Nephron (organoid): Measurements from ENCODE around the gene PSME3.

ENCODE experiments used
- H3K27ac Mint-ChIP-seq, 3 experiments: 2 replicates each; pipeline ENCODE4 v1.8.0; 2020; ENCODE audit warnings: mixed read lengths in 3 of 3, mild to moderate bottlenecking in 2 of 3, moderate library complexity in 1 of 3
- H3K27me3 Mint-ChIP-seq: 2 replicates; pipeline ENCODE4 v1.8.0; 2021; ENCODE audit warnings: low read depth, mild to moderate bottlenecking, moderate library complexity, mixed read lengths
- H3K36me3 Mint-ChIP-seq: 2 replicates; pipeline ENCODE4 v1.8.0; 2020; ENCODE audit warnings: low read depth, mixed read lengths
- H3K4me1 Mint-ChIP-seq: 2 replicates; pipeline ENCODE4 v1.8.0; 2020; ENCODE audit warnings: mixed read lengths
- H3K4me3 Mint-ChIP-seq, 3 experiments: 2 replicates each; pipeline ENCODE4 v1.8.0; 2020; ENCODE audit warnings: mild to moderate bottlenecking in 3 of 3, mixed read lengths in 3 of 3, moderate library complexity in 2 of 3
- H3K9me3 Mint-ChIP-seq: 2 replicates; pipeline ENCODE4 v1.8.0; 2020; ENCODE audit warnings: mixed read lengths
- TF ChIP-seq, protein P1 (sequence below), 3 experiments: fragments of 200-600 bp; sonication (generic); IDR thresholded peaks; one replicate each; pipeline ENCODE4 v1.5.0; 2021; ENCODE audit warnings: antibody characterized with exemption in 3 of 3; ENCODE audit not compliant: unreplicated experiment in 3 of 3

PSME3 gene

DNA sequence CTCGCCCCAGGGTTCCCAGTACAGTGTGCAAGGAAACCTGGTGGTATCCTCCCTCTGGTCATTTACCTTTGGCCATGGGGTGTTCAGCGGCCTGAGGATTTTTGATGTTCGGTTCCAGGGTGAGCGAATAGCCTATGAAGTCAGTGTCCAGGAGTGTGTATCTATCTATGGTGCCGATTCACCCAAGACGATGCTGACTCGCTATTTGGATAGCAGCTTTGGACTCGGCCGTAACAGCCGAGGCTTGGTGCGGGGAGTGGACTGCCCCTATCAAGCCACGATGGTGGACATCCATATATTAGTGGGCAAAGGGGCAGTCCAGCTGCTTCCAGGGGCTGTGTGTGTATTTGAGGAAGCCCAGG lies 12.3 kb downstream of the PSME3 start:
- no peak overlapping the region for H3K27ac Mint-ChIP-seq
- TF ChIP-seq, protein P1, sequence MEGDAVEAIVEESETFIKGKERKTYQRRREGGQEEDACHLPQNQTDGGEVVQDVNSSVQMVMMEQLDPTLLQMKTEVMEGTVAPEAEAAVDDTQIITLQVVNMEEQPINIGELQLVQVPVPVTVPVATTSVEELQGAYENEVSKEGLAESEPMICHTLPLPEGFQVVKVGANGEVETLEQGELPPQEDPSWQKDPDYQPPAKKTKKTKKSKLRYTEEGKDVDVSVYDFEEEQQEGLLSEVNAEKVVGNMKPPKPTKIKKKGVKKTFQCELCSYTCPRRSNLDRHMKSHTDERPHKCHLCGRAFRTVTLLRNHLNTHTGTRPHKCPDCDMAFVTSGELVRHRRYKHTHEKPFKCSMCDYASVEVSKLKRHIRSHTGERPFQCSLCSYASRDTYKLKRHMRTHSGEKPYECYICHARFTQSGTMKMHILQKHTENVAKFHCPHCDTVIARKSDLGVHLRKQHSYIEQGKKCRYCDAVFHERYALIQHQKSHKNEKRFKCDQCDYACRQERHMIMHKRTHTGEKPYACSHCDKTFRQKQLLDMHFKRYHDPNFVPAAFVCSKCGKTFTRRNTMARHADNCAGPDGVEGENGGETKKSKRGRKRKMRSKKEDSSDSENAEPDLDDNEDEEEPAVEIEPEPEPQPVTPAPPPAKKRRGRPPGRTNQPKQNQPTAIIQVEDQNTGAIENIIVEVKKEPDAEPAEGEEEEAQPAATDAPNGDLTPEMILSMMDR (IDR thresholded peaks at IDR 0.05; ENCODE audit: unreplicated experiment in 3 of 3): no peak
- H3K4me1 Mint-ChIP-seq: peaks cover 6% of the 10 kb centered on the region
- no peaks in the 10 kb centered on the region for H3K27me3 Mint-ChIP-seq
- peaks cover 22% of the 10 kb centered on the region for H3K36me3 Mint-ChIP-seq
- no peak overlapping the region for H3K4me3 Mint-ChIP-seq
- no peaks in the 10 kb centered on the region for H3K9me3 Mint-ChIP-seq

DNA sequence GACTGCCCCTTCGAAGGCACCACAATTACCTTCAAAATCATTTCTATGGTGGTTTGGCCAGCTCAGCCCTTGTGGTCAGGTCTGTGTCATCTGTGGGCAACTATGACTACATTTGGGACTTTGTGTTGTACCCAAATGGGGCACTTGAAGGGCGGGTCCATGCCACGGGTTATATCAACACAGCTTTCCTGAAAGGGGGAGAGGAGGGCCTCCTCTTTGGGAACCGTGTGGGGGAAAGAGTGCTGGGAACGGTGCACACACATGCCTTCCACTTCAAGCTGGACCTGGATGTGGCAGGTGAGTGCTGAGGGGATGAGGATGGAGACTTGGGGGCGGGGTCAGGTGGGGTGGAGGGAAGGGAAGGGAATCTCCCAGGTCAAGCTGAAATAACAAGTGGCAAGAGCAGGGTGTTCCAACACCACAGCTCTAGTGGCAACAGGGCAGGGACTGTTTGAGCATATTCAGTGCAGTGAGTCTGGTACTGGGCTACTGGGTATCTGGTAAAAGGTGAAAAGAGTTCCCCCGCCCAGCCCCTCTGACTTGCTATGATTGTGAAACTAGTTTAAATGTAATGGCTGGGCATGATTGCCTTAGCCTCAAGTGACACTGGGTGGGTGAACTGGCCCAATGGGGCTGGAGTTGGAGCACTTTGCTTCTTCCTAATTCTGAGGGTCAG lies 12.9 kb downstream of the PSME3 start:
- Mint-ChIP-seq H3K27me3 (no peaks in the 10 kb centered on the region), H3K36me3 (peaks cover 22% of the 10 kb centered on the region), H3K27ac (no peak overlapping the region), H3K9me3 (no peaks in the 10 kb centered on the region), H3K4me1 (peaks cover 12% of the 10 kb centered on the region), H3K4me3 (no peak overlapping the region)
- TF ChIP-seq, protein P1 (IDR thresholded peaks at IDR 0.05; ENCODE audit: unreplicated experiment in 3 of 3): no peak

DNA sequence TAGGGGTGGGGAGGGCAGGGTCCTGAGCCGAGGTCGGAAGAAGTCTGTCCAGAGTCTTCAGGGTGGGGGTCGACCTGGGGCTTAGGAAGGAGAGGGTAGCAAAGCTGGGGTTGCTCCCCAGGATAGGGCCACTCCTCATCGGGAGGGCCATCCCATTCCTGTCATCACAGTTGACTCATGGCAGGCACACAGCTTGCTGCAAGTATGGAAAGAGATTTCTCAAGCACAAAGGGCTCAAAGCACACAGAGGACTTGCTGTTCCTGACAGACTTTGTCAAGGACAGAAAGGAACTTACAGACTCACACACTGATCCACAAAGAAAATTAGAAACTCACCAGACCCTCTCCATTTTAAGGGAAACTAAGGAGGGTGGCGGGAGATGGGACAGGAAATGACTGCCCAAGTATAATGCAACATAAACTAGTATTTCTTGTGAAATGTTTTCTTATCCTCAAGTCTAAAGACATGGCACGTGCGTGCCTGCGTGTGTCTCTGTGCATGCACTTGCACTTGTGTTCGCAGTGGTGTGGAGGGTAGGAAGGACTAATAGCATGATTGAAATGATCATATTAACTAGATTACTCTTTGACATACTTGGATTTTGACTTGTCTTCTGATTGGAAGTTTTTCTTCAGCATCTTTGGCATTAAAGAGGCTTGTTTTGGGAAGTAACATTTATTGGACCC lies 13.5 kb downstream of the PSME3 start:
- H3K27ac Mint-ChIP-seq: no peak overlapping the region
- TF ChIP-seq, protein P1 (IDR thresholded peaks at IDR 0.05; ENCODE audit: unreplicated experiment in 3 of 3): no peak
- peaks cover 14% of the 10 kb centered on the region for H3K4me1 Mint-ChIP-seq
- H3K4me3 Mint-ChIP-seq: no peak overlapping the region
- peaks cover 20% of the 10 kb centered on the region for H3K36me3 Mint-ChIP-seq
- no peaks in the 10 kb centered on the region for H3K9me3 Mint-ChIP-seq
- H3K27me3 Mint-ChIP-seq: no peaks in the 10 kb centered on the region

DNA sequence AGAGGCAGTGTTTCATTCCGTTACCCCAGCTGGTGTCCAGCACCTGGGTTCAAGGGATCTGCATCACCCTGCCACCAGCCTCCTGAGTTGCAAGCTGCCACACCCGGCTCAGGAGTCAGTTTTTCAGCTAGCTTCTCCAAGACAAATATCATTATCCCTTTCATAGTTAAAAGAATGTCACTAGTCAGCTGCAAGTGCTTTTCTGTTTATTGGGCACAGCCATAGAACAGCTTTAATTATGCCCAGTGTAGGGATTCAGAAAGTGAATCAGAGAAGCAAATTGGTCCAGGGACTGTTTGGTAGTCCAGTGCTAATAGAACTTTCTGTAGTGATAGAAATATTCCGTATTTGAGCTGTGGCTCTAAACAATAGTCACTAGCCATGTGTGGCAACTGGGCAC lies 14.9 kb downstream of the PSME3 start:
- Mint-ChIP-seq H3K27ac (no peak overlapping the region), H3K27me3 (no peaks in the 10 kb centered on the region), H3K9me3 (no peaks in the 10 kb centered on the region), H3K4me3 (no peak overlapping the region), H3K36me3 (peaks cover 8% of the 10 kb centered on the region), H3K4me1 (peaks cover 22% of the 10 kb centered on the region)
- TF ChIP-seq, protein P1 (IDR thresholded peaks at IDR 0.05; ENCODE audit: unreplicated experiment in 3 of 3): no peak

DNA sequence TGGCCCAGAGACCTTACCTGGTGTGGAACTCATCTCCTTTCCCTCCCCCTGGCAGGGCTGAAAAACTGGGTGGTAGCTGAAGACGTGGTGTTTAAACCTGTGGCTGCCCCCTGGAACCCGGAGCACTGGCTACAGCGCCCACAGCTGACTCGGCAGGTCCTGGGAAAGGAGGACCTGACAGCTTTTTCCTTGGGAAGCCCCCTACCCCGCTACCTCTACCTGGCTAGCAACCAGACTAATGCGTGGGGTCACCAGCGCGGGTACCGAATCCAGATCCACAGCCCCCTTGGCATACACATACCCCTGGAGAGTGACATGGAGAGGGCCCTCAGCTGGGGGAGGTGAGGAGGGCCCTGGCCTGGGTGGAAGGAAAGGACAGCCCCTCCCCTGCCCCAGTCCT lies 15.8 kb downstream of the PSME3 start:
- TF ChIP-seq, protein P1 (IDR thresholded peaks at IDR 0.05; ENCODE audit: unreplicated experiment in 3 of 3): no peak

More for the DNA sequence above, 15.8 kb downstream of the PSME3 start:
- Mint-ChIP-seq H3K27ac (no peak overlapping the region), H3K9me3 (no peaks in the 10 kb centered on the region), H3K27me3 (no peaks in the 10 kb centered on the region), H3K36me3 (peaks cover 5% of the 10 kb centered on the region), H3K4me3 (no peak overlapping the region), H3K4me1 (peaks cover 29% of the 10 kb centered on the region)
